Mesenchymal stem cell (in vitro differentiated cells and primary cell): ENCODE data around the gene TOGARAM2.

ENCODE experiments used
- DNase-seq: peaks from one replicate; pipeline ENCODE4 v3.0.0-alpha.2; 2013
- H2AFZ ChIP-seq: one replicate; pipeline ENCODE4 v1.6.1; 2013; ENCODE audit warnings: low read depth, mild to moderate bottlenecking, control low read depth, inconsistent platforms, low read length, moderate library complexity
- H2AK5ac ChIP-seq: 2 replicates; pipeline ENCODE4 v1.6.1; 2013; ENCODE audit warnings: low read length, moderate library complexity, mild to moderate bottlenecking, inconsistent platforms; ENCODE audit not compliant: severe bottlenecking
- H2BK120ac ChIP-seq: one replicate; pipeline ENCODE4 v1.6.1; 2013; ENCODE audit warnings: low read depth, mild to moderate bottlenecking, inconsistent platforms, low read length, moderate library complexity
- H2BK12ac ChIP-seq, 2 experiments: one replicate each; pipeline ENCODE4 v1.6.1; 2013; ENCODE audit warnings: inconsistent platforms in 2 of 2, low read length in 2 of 2, mild to moderate bottlenecking in 2 of 2, moderate library complexity in 2 of 2, control low read depth in 1 of 2
- H2BK15ac ChIP-seq: one replicate; pipeline ENCODE4 v1.6.1; 2013; ENCODE audit warnings: mild to moderate bottlenecking, low read depth, inconsistent platforms; ENCODE audit not compliant: poor library complexity, severe bottlenecking
- H2BK5ac ChIP-seq: 2 replicates; pipeline ENCODE4 v1.6.1; 2013; ENCODE audit warnings: low read depth, mild to moderate bottlenecking, low read length, control low read depth, inconsistent platforms; ENCODE audit not compliant: poor library complexity, severe bottlenecking
- H3K14ac ChIP-seq, 2 experiments: one replicate each; pipeline ENCODE4 v1.6.1; 2013; ENCODE audit warnings: inconsistent platforms in 2 of 2, low read length in 2 of 2, control low read depth in 1 of 2, mild to moderate bottlenecking in 1 of 2, moderate library complexity in 1 of 2
- H3K18ac ChIP-seq, 2 experiments: one replicate each; pipeline ENCODE4 v1.6.1; 2013; ENCODE audit warnings: inconsistent platforms in 2 of 2, low read length in 2 of 2, control low read depth in 1 of 2, low read depth in 1 of 2, mild to moderate bottlenecking in 1 of 2
- H3K23ac ChIP-seq, 2 experiments: one replicate each; pipeline ENCODE4 v1.6.1; 2013; ENCODE audit warnings: inconsistent platforms in 2 of 2, low read length in 2 of 2, mild to moderate bottlenecking in 2 of 2, moderate library complexity in 2 of 2, control low read depth in 1 of 2
- H3K27ac ChIP-seq: 2 replicates; pipeline ENCODE4 v1.5.1; 2013; ENCODE audit warnings: mild to moderate bottlenecking, moderate library complexity, low read length, control low read depth, inconsistent platforms; ENCODE audit not compliant: poor library complexity, severe bottlenecking
- H3K27me3 ChIP-seq, 2 experiments: 2 replicates each; pipeline versions ENCODE4 v1.6.1 to v1.7.0; 2013; ENCODE audit warnings: low read length in 2 of 2, mild to moderate bottlenecking in 2 of 2, moderate library complexity in 2 of 2, control low read depth in 1 of 2, inconsistent platforms in 1 of 2; ENCODE audit not compliant: control insufficient read depth in 1 of 2, insufficient read depth in 1 of 2
- H3K36me3 ChIP-seq, 2 experiments: 2 replicates each; pipeline versions ENCODE4 v1.6.1 to v1.7.0; 2013; ENCODE audit warnings: low read length in 2 of 2, control low read depth in 1 of 2, inconsistent platforms in 1 of 2, low read depth in 1 of 2, mild to moderate bottlenecking in 1 of 2; ENCODE audit not compliant: insufficient read depth in 2 of 2, control insufficient read depth in 1 of 2
- H3K4ac ChIP-seq, 2 experiments: one replicate each; pipeline ENCODE4 v1.6.1; 2013; ENCODE audit warnings: inconsistent platforms in 2 of 2, low read length in 2 of 2, mild to moderate bottlenecking in 2 of 2, moderate library complexity in 2 of 2, control low read depth in 1 of 2, low read depth in 1 of 2
- H3K4me1 ChIP-seq: 2 replicates; pipeline ENCODE4 v1.6.1; 2013; ENCODE audit warnings: low read depth, low read length, control low read depth; ENCODE audit not compliant: control insufficient read depth, insufficient read depth
- H3K4me2 ChIP-seq: 2 replicates; pipeline ENCODE4 v1.6.1; 2013; ENCODE audit warnings: low read length, mild to moderate bottlenecking, inconsistent platforms; ENCODE audit not compliant: poor library complexity, severe bottlenecking
- H3K4me3 ChIP-seq, 2 experiments: 2 replicates each; pipeline versions ENCODE4 v1.5.1 to v1.7.0; 2013; ENCODE audit warnings: low read length in 2 of 2, mild to moderate bottlenecking in 2 of 2, control low read depth in 1 of 2, low read depth in 1 of 2; ENCODE audit not compliant: insufficient read depth in 1 of 2
- H3K79me1 ChIP-seq: replicated peaks from 2 replicates; pipeline ENCODE4 v1.6.1; 2013; ENCODE audit warnings: mild to moderate bottlenecking, control low read depth, low read length, inconsistent platforms; ENCODE audit not compliant: poor library complexity, severe bottlenecking
- H3K9ac ChIP-seq: 2 replicates; pipeline ENCODE4 v1.7.0; 2013; ENCODE audit warnings: mild to moderate bottlenecking, low read length, moderate library complexity
- H3K9me3 ChIP-seq: 2 replicates; pipeline ENCODE4 v1.7.0; 2013; ENCODE audit warnings: mild to moderate bottlenecking, low read length; ENCODE audit not compliant: control insufficient read depth
- H4K8ac ChIP-seq: one replicate; pipeline ENCODE4 v1.6.1; 2013; ENCODE audit warnings: inconsistent platforms, mild to moderate bottlenecking, low read length, moderate library complexity
- H4K91ac ChIP-seq: one replicate; pipeline ENCODE4 v1.6.1; 2013; ENCODE audit warnings: mild to moderate bottlenecking, low read length, inconsistent platforms
- WGBS: methylation state at CpG from one replicate; pipeline ENCODE4 v1.1.7; 2013; ENCODE audit warnings: mixed read lengths; 5-methylcytosine and 5-hydroxymethylcytosine counted together

TOGARAM2 gene

GRCh38 chr2:28970464-28971160 is 10.5 kb upstream of the TOGARAM2 start:
- Histone ChIP-seq H3K4me1 (no peaks in the 10 kb centered on the region), H3K4me3 (no peak overlapping the region), H3K27ac (no peak overlapping the region)

GRCh38 chr2:28972778-28973335 is 8.2 kb upstream of the TOGARAM2 start:
- no peak overlapping the region for H2BK5ac ChIP-seq
- no peak overlapping the region for H3K4ac ChIP-seq
- no peak overlapping the region for H2BK120ac ChIP-seq
- no peak overlapping the region for H2BK15ac ChIP-seq
- no peak overlapping the region for H3K9ac ChIP-seq
- peaks cover 8% of the 10 kb centered on the region for H3K9me3 ChIP-seq
- H3K4me3 ChIP-seq: no peak overlapping the region
- no peak overlapping the region for H3K4me2 ChIP-seq
- H3K79me1 ChIP-seq: no peaks in the 10 kb centered on the region
- no peak overlapping the region for H4K91ac ChIP-seq
- H4K8ac ChIP-seq: no peak overlapping the region
- H3K36me3 ChIP-seq: no peaks in the 10 kb centered on the region
- H2BK12ac ChIP-seq: no peak overlapping the region
- no peak overlapping the region for H2AFZ ChIP-seq
- no peak overlapping the region for H2AK5ac ChIP-seq
- H3K18ac ChIP-seq: no peak overlapping the region
- no peak for DNase-seq
- no peak overlapping the region for H3K23ac ChIP-seq
- peaks cover 4 to 19% of the 10 kb centered on the region in 2 experiments for H3K27me3 ChIP-seq
- H3K4me1 ChIP-seq: peaks cover 3% of the 10 kb centered on the region
- H3K14ac ChIP-seq: no peak overlapping the region
- H3K27ac ChIP-seq: no peak overlapping the region
- WGBS: 86% methylated on average over 6 of the region's 6 CpGs

More at GRCh38 chr2:28970464-28971160, 10.5 kb upstream of the TOGARAM2 start:
- H2BK120ac ChIP-seq: no peak overlapping the region
- no peak overlapping the region for H3K14ac ChIP-seq
- H3K9ac ChIP-seq: no peak overlapping the region
- no peak overlapping the region for H4K8ac ChIP-seq
- no peak overlapping the region for H3K4ac ChIP-seq
- H2BK5ac ChIP-seq: no peak overlapping the region
- H3K79me1 ChIP-seq: no peaks in the 10 kb centered on the region
- H3K23ac ChIP-seq: no peak overlapping the region
- no peak overlapping the region for H2BK12ac ChIP-seq
- H3K9me3 ChIP-seq: peaks cover 8% of the 10 kb centered on the region
- DNase-seq: no peak
- 84% methylated on average over 6 of the region's 6 CpGs for WGBS
- no peak overlapping the region for H2AFZ ChIP-seq
- H3K36me3 ChIP-seq: no peaks in the 10 kb centered on the region
- no peak overlapping the region for H2AK5ac ChIP-seq
- H3K4me2 ChIP-seq: no peak overlapping the region
- no peak overlapping the region for H2BK15ac ChIP-seq
- H4K91ac ChIP-seq: no peak overlapping the region
- H3K27me3 ChIP-seq: peaks cover 4 to 15% of the 10 kb centered on the region in 2 experiments
- H3K18ac ChIP-seq: no peak overlapping the region

- Histone ChIP-seq H3K9me3 (peaks cover 8% of the 10 kb centered on the region), H2BK5ac (no peak overlapping the region), H3K27ac (no peak overlapping the region), H2BK120ac (no peak overlapping the region), H3K4me1 (peaks cover 6% of the 10 kb centered on the region), H3K79me1 (no peaks in the 10 kb centered on the region), H3K4me2 (no peak overlapping the region), H4K91ac (no peak overlapping the region), H3K14ac (no peak overlapping the region), H3K4ac (no peak overlapping the region), H3K18ac (no peak overlapping the region), H2BK15ac (no peak overlapping the region), H2BK12ac (no peak overlapping the region), H3K4me3 (no peak overlapping the region), H2AK5ac (no peak overlapping the region), H3K23ac (no peak overlapping the region), H3K27me3 (peaks cover 4 to 28% of the 10 kb centered on the region in 2 experiments), H4K8ac (no peak overlapping the region), H2AFZ (no peak overlapping the region), H3K9ac (no peak overlapping the region), H3K36me3 (no peaks in the 10 kb centered on the region)
- no peak for DNase-seq
- whole genome bisulfite sequencing: 100% methylated on average over 2 of the region's 4 CpGs
These were observed 6.8 kb upstream of the TOGARAM2 start for GRCh38 chr2:28974252-28974651.

GRCh38 chr2:28975671-28976070 is 5.4 kb upstream of the TOGARAM2 start:
- H3K79me1 ChIP-seq: no peaks in the 10 kb centered on the region
- no peak overlapping the region for H4K8ac ChIP-seq
- no peak overlapping the region for H2AK5ac ChIP-seq
- no peak overlapping the region for H2BK5ac ChIP-seq
- no peak overlapping the region for H2BK120ac ChIP-seq
- H3K4me3 ChIP-seq: no peak overlapping the region
- H3K36me3 ChIP-seq: no peaks in the 10 kb centered on the region
- no peak overlapping the region for H2AFZ ChIP-seq
- no peak overlapping the region for H2BK12ac ChIP-seq
- H4K91ac ChIP-seq: no peak overlapping the region
- no peak overlapping the region for H3K9ac ChIP-seq
- H2BK15ac ChIP-seq: no peak overlapping the region
- H3K9me3 ChIP-seq: peaks cover 8% of the 10 kb centered on the region
- no peak for DNase-seq
- no peak overlapping the region for H3K4me2 ChIP-seq
- no peak overlapping the region for H3K18ac ChIP-seq
- H3K27me3 ChIP-seq: peaks cover 4 to 34% of the 10 kb centered on the region in 2 experiments
- H3K4ac ChIP-seq: no peak overlapping the region
- no CpG with 5 or more reads among the region's 1 CpG for WGBS
- peaks cover 6% of the 10 kb centered on the region for H3K4me1 ChIP-seq
- no peak overlapping the region for H3K23ac ChIP-seq
- no peak overlapping the region for H3K14ac ChIP-seq
- no peak overlapping the region for H3K27ac ChIP-seq
